ENCODE results near the gene ERCC6. TPM values are rescaled to one million over a fixed set of nuclear protein-coding genes. Genes with fewer than 3 reads are reported as not detected.

Gene ERCC6
- total RNA-seq, 3 donors from 2014 or later (not counting 1 experiment from before 2014, with no cell fraction given), result 36.4 to 54.6 (median 52.6) TPM

DNA sequence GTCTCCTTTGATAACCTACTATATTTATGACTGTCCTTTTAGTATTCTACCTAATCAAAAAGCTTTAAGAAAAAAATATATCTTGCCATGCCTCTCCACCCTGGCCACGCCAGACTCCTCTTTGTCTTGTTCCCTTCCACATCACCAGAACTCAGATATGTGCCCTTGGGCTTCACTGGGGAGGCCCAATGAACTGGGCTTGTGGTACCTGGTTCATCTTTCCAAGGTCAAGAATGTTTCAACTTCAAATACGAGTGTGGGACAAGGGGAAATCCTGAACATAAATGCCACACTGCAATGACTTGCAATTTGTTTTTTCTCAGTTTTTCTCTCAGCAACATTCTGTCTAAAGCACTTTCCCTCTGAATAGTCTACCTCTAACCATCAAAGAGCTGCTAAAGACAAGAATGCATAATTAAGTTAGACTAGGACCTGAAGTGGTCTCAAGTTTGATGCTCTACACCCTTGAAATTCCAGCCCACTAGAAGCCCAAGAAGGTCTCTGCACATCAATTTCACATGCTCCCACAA is 9.9 kb downstream of the ERCC6 start:
- peaks cover 30% of the 10 kb centered on the region for H3K36me3 Mint-ChIP-seq
- TF ChIP-seq, protein P1, sequence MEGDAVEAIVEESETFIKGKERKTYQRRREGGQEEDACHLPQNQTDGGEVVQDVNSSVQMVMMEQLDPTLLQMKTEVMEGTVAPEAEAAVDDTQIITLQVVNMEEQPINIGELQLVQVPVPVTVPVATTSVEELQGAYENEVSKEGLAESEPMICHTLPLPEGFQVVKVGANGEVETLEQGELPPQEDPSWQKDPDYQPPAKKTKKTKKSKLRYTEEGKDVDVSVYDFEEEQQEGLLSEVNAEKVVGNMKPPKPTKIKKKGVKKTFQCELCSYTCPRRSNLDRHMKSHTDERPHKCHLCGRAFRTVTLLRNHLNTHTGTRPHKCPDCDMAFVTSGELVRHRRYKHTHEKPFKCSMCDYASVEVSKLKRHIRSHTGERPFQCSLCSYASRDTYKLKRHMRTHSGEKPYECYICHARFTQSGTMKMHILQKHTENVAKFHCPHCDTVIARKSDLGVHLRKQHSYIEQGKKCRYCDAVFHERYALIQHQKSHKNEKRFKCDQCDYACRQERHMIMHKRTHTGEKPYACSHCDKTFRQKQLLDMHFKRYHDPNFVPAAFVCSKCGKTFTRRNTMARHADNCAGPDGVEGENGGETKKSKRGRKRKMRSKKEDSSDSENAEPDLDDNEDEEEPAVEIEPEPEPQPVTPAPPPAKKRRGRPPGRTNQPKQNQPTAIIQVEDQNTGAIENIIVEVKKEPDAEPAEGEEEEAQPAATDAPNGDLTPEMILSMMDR (IDR thresholded peaks at IDR 0.05), result no peak
- Histone ChIP-seq H3K9me3 (ENCODE audit: control insufficient read depth, insufficient read depth, low read length) (no peaks in the 10 kb centered on the region), H3K36me3 (ENCODE audit: control insufficient read depth, insufficient read depth, low read length) (peaks cover 78% of the 10 kb centered on the region), H3K27ac (ENCODE audit: low read length) (no peak overlapping the region), H3K27me3 (ENCODE audit: control insufficient read depth, insufficient read depth, low read length) (no peaks in the 10 kb centered on the region), H3K4me1 (ENCODE audit: control insufficient read depth, insufficient read depth, low read length) (no peaks in the 10 kb centered on the region), H3K4me3 (ENCODE audit: low read length) (no peak overlapping the region)
- DNase-seq, result no peak
- no peak overlapping the region for H3K4me3 Mint-ChIP-seq
- no peaks in the 10 kb centered on the region for H3K9me3 Mint-ChIP-seq
- WGBS (ENCODE audit: insufficient coverage), result 75% methylated on average over 2 of the region's 2 CpGs
- no peak for ATAC-seq
- peak overlapping the region in 1 of 2 donors; percentile 33 for H3K27ac Mint-ChIP-seq
- H3K4me1 Mint-ChIP-seq, result peaks cover 22 to 42% of the 10 kb centered on the region in 2 donors
- intact Hi-C loops (cut with micrococcal nuclease), result no loop called here
- no peaks in the 10 kb centered on the region for H3K27me3 Mint-ChIP-seq (ENCODE audit: low read depth in 2 of 2)

DNA sequence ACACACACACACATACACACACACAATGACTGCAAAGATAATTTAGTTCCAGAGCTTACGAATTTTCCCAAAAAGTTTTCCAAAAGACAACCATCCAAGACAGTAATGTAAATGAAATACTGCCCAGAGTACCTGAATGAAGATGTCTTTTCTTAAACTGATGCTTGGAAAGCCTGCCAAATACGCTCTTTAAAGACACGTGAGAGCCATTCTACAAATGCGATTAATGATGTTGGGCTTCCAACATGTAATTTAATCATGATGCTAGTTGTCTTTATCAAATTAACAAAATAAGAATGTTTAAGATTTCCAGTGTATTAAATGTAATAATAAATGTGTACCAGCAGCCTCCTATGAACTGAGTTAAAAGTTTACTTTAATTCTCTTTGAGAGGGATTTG is 11.1 kb downstream of the ERCC6 start:
- H3K36me3 Mint-ChIP-seq, result peaks cover 39% of the 10 kb centered on the region
- no peak for ATAC-seq
- Histone ChIP-seq H3K27me3 (ENCODE audit: control insufficient read depth, insufficient read depth, low read length) (no peaks in the 10 kb centered on the region), H3K4me3 (ENCODE audit: low read length) (no peak overlapping the region), H3K27ac (ENCODE audit: low read length) (no peak overlapping the region), H3K36me3 (ENCODE audit: control insufficient read depth, insufficient read depth, low read length) (peaks cover 89% of the 10 kb centered on the region), H3K4me1 (ENCODE audit: control insufficient read depth, insufficient read depth, low read length) (no peaks in the 10 kb centered on the region), H3K9me3 (ENCODE audit: control insufficient read depth, insufficient read depth, low read length) (no peaks in the 10 kb centered on the region)
- intact Hi-C loops (cut with micrococcal nuclease), result no loop called here
- no peaks in the 10 kb centered on the region for H3K27me3 Mint-ChIP-seq (ENCODE audit: low read depth in 2 of 2)
- H3K27ac Mint-ChIP-seq, result no peak overlapping the region
- TF ChIP-seq, protein P1 (IDR thresholded peaks at IDR 0.05), result no peak
- no peak overlapping the region for H3K4me3 Mint-ChIP-seq
- WGBS (ENCODE audit: insufficient coverage), result 97% methylated on average over 4 of the region's 4 CpGs
- H3K9me3 Mint-ChIP-seq, result no peaks in the 10 kb centered on the region
- DNase-seq, result no peak
- peaks cover 22 to 45% of the 10 kb centered on the region in 2 donors for H3K4me1 Mint-ChIP-seq

DNA sequence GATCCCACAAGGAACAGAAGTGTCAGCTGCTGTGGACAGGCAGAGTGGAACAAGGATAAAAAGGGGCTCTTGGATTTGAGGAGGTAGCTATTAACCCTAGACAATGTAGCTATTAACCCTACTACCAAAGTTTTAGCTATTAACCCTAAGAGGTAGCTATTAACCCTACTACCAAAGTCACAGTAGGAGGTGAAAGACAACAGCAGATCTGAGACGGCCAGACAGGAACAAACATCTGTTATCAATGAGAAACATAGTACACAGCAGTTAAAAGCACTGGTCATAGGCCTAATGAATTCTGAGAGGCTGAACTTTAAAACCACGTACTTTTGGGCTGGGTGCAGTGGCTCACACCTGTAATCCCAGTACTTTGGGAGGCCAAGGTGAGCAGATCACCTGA is 11.9 kb downstream of the ERCC6 start:
- TF ChIP-seq, protein P1 (IDR thresholded peaks at IDR 0.05), result no peak
- Histone ChIP-seq H3K4me3 (ENCODE audit: low read length) (no peak overlapping the region), H3K9me3 (ENCODE audit: control insufficient read depth, insufficient read depth, low read length) (no peaks in the 10 kb centered on the region), H3K36me3 (ENCODE audit: control insufficient read depth, insufficient read depth, low read length) (peaks cover 88% of the 10 kb centered on the region), H3K27me3 (ENCODE audit: control insufficient read depth, insufficient read depth, low read length) (no peaks in the 10 kb centered on the region), H3K27ac (ENCODE audit: low read length) (no peak overlapping the region), H3K4me1 (ENCODE audit: control insufficient read depth, insufficient read depth, low read length) (no peaks in the 10 kb centered on the region)
- Mint-ChIP-seq H3K4me3 (no peak overlapping the region), H3K9me3 (no peaks in the 10 kb centered on the region), H3K27ac (no peak overlapping the region), H3K4me1 (peaks cover 22 to 40% of the 10 kb centered on the region in 2 donors), H3K36me3 (peaks cover 34% of the 10 kb centered on the region), H3K27me3 (ENCODE audit: low read depth in 2 of 2) (no peaks in the 10 kb centered on the region)
- intact Hi-C loops (cut with micrococcal nuclease), result no loop called here
- ATAC-seq, result no peak
- WGBS (ENCODE audit: insufficient coverage), result 96% methylated on average over 2 of the region's 2 CpGs
- DNase-seq, result no peak

DNA sequence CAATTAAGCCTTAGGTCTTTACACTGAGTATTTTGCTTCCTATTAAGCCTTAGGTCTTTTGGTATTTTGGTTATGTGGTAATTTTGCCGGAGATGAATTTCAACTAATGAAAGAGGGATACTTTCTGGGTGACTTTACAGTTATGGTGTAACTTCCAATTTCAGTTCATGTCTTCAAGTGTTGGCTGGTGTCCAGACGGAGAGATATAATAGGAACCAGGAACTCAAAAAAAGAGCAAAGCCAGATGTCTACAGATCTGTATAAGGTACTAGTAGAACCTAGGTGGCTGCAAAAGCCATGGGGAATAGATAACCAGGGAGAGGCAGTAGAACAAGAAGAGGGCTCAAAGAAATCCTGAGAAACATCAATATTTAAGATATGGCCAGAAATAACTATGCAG is 12.3 kb downstream of the ERCC6 start:
- no peaks in the 10 kb centered on the region for H3K9me3 ChIP-seq (ENCODE audit: control insufficient read depth, insufficient read depth, low read length)

More for the DNA sequence above, 12.3 kb downstream of the ERCC6 start:
- H3K27ac ChIP-seq (ENCODE audit: low read length), result no peak overlapping the region
- TF ChIP-seq, protein P1 (IDR thresholded peaks at IDR 0.05), result no peak
- intact Hi-C loops (cut with micrococcal nuclease), result no loop called here
- H3K4me1 ChIP-seq (ENCODE audit: control insufficient read depth, insufficient read depth, low read length), result no peaks in the 10 kb centered on the region
- ATAC-seq (no peak), DNase-seq (no peak)
- no peaks in the 10 kb centered on the region for H3K27me3 Mint-ChIP-seq (ENCODE audit: low read depth in 2 of 2)
- peaks cover 32% of the 10 kb centered on the region for H3K36me3 Mint-ChIP-seq
- no peaks in the 10 kb centered on the region for H3K9me3 Mint-ChIP-seq
- 92% methylated on average over 2 of the region's 2 CpGs for WGBS (ENCODE audit: insufficient coverage)
- H3K36me3 ChIP-seq (ENCODE audit: control insufficient read depth, insufficient read depth, low read length), result peaks cover 84% of the 10 kb centered on the region
- H3K27ac Mint-ChIP-seq, result no peak overlapping the region
- H3K4me3 Mint-ChIP-seq, result no peak overlapping the region
- H3K4me3 ChIP-seq (ENCODE audit: low read length), result no peak overlapping the region
- H3K27me3 ChIP-seq (ENCODE audit: control insufficient read depth, insufficient read depth, low read length), result no peaks in the 10 kb centered on the region
- H3K4me1 Mint-ChIP-seq, result peaks cover 21 to 35% of the 10 kb centered on the region in 2 donors

All from natural killer cell (primary cell).